HepG2 (cell line): Measurements from ENCODE around the gene ID3. TPM values are rescaled to one million over a fixed set of nuclear protein-coding genes. Genes with fewer than 3 reads are reported as not detected.

Source experiments
- ATAC-seq: fragments of 200-7000 bp; cut with Tn5 transposase; 3 replicates; pipeline ENCODE4 v1.9.1; 2020; ENCODE audit warnings: mild to moderate bottlenecking, moderate library complexity
- BruUV-seq: library from RNA; stranded (reverse); fragments of 400-500 nt; replicated peaks from 2 replicates; lab custom pipeline; 2021; lab: Mats Ljungman, UMichigan
- CTCF ChIA-PET: fragments of 300-600 bp; formaldehyde crosslinking; extraction: SDS; loops from one replicate; lab custom pipeline; 2021; ENCODE audit warnings: low total read pairs, inconsistent platforms, low intra/inter-chr PET ratio; lab: Yijun Ruan, JAX
- POLR2A ChIA-PET: fragments of 350-600 bp; sonication (Branson Sonifier 250); formaldehyde crosslinking; loops from one replicate; lab custom pipeline; 2020; ENCODE audit warnings: antibody characterized with exemption, inconsistent platforms; lab: Yijun Ruan, JAX
- DNase-seq: peaks from one replicate; pipeline ENCODE4 v3.0.0-alpha.2; 2015; ENCODE audit warnings: low spot score
- FAIRE-seq: peaks from 3 replicates; lab custom pipeline; 2011; peaks lifted over from hg19 to GRCh38; lab: Jason Lieb, UNC
- H2AFZ ChIP-seq: one replicate; pipeline ENCODE4 v1.6.1; 2011; ENCODE audit warnings: low read length, inconsistent platforms
- H3K27ac ChIP-seq: fragments of 300-600 bp; 3 replicates; pipeline ENCODE4 v1.8.0; 2011; ENCODE audit warnings: mixed run types, mild to moderate bottlenecking, mixed read lengths, low read length, inconsistent platforms; ENCODE audit not compliant: insufficient read depth; ENCODE audit errors: extremely low read length
- H3K27me3 ChIP-seq, 2 experiments: fragments of 200-600 bp in 1 of 2; 2 replicates in 1 of 2; 3 replicates in 1 of 2; pipeline versions ENCODE4 v1.6.0 to v1.8.0; 2011; ENCODE audit warnings: low read length in 2 of 2, mild to moderate bottlenecking in 2 of 2, moderate library complexity in 2 of 2, inconsistent platforms in 1 of 2; ENCODE audit not compliant: insufficient read depth in 2 of 2, control insufficient read depth in 1 of 2
- H3K36me3 ChIP-seq, 2 experiments: fragments of 200-600 bp in 1 of 2; replicated peaks in 1 of 2; 2 replicates in 1 of 2; 3 replicates in 1 of 2; pipeline versions ENCODE4 v1.5.1 to v1.8.0; 2011; ENCODE audit warnings: low read length in 2 of 2, inconsistent platforms in 1 of 2; ENCODE audit not compliant: insufficient read depth in 2 of 2, control insufficient read depth in 1 of 2
- H3K4me1 ChIP-seq: 2 replicates; pipeline ENCODE4 v1.5.1; 2012; ENCODE audit warnings: low read length, inconsistent platforms; ENCODE audit not compliant: insufficient read depth
- H3K4me2 ChIP-seq: 2 replicates; pipeline ENCODE4 v1.6.0; 2011; ENCODE audit warnings: low read depth, low read length, inconsistent platforms
- H3K4me3 ChIP-seq, 3 experiments: fragments of 200-600 bp in 1 of 3; sonication (generic), shearing (Covaris generic) in 1 of 3; replicated peaks in 1 of 3; 2 replicates each; pipeline ENCODE4 v1.5.1; 2011 to 2016; ENCODE audit warnings: low read length in 3 of 3, inconsistent platforms in 2 of 3, low read depth in 2 of 3, mild to moderate bottlenecking in 2 of 3, control low read depth in 1 of 3, mixed read lengths in 1 of 3; ENCODE audit not compliant: insufficient read depth in 1 of 3
- H3K79me2 ChIP-seq: one replicate; pipeline ENCODE4 v1.6.1; 2011; ENCODE audit warnings: low read length, inconsistent platforms; ENCODE audit not compliant: insufficient read depth
- H3K9ac ChIP-seq: 2 replicates; pipeline ENCODE4 v1.6.0; 2011; ENCODE audit warnings: mild to moderate bottlenecking, low read depth, low read length, inconsistent platforms; ENCODE audit not compliant: insufficient read depth
- H3K9me3 ChIP-seq: 2 replicates; pipeline ENCODE4 v1.5.1; 2012; ENCODE audit warnings: mild to moderate bottlenecking, low read length
- H4K20me1 ChIP-seq: 2 replicates; pipeline ENCODE4 v1.6.0; 2011; ENCODE audit warnings: inconsistent platforms, mild to moderate bottlenecking, low read length, moderate library complexity; ENCODE audit not compliant: insufficient read depth
- EED ChIP-seq: sonication (generic); formaldehyde crosslinking; IDR thresholded peaks from 2 replicates; pipeline ENCODE4 v1.5.0; 2020; ENCODE audit warnings: mild to moderate bottlenecking, missing genetic modification reagents
- FOSL2 ChIP-seq: sonication (generic); formaldehyde crosslinking; IDR thresholded peaks from 2 replicates; pipeline ENCODE4 v1.4.0; 2020; ENCODE audit warnings: missing genetic modification reagents
- KDM1A ChIP-seq: IDR thresholded peaks from 2 replicates; pipeline ENCODE4 v1.6.1; 2016; ENCODE audit warnings: missing compliant biosample characterization
- KMT2B ChIP-seq: IDR thresholded peaks from 2 replicates; pipeline ENCODE4 v1.6.1; 2016; ENCODE audit warnings: missing genetic modification reagents, missing compliant biosample characterization
- NKX3-1 ChIP-seq: sonication (generic); formaldehyde crosslinking; IDR thresholded peaks from 2 replicates; pipeline ENCODE4 v1.5.0; 2020; ENCODE audit warnings: missing genetic modification reagents
- RBM39 ChIP-seq: fragments of 200-400 bp; formaldehyde crosslinking; IDR thresholded peaks from one replicate; pipeline ENCODE4 v1.6.1; 2018; ENCODE audit warnings: antibody characterized with exemption, mild to moderate bottlenecking, low read depth, low read length; ENCODE audit not compliant: poor library complexity, severe bottlenecking
- SIX4 ChIP-seq: sonication (generic); formaldehyde crosslinking; IDR thresholded peaks from 2 replicates; pipeline ENCODE4 v1.4.0; 2020; ENCODE audit warnings: missing genetic modification reagents
- SOX5 ChIP-seq: IDR thresholded peaks from 2 replicates; pipeline ENCODE4 v1.6.1; 2016; ENCODE audit warnings: borderline replicate concordance
- ZNF740 ChIP-seq: sonication (generic); formaldehyde crosslinking; IDR thresholded peaks from 2 replicates; pipeline ENCODE4 v1.4.0; 2020; ENCODE audit warnings: missing genetic modification reagents
- ZNF768 ChIP-seq: sonication (generic); formaldehyde crosslinking; IDR thresholded peaks from 2 replicates; pipeline ENCODE4 v1.4.0; 2020; ENCODE audit warnings: missing genetic modification reagents
- ZSCAN29 ChIP-seq: sonication (generic); formaldehyde crosslinking; conservative IDR thresholded peaks from 2 replicates; pipeline ENCODE4 v1.4.0; 2020; ENCODE audit warnings: mild to moderate bottlenecking, missing genetic modification reagents
- ZZZ3 ChIP-seq: sonication (generic); formaldehyde crosslinking; IDR thresholded peaks from 2 replicates; pipeline ENCODE4 v1.4.0; 2020; ENCODE audit warnings: missing genetic modification reagents, mild to moderate bottlenecking, borderline replicate concordance
- WGBS: methylation state at CpG from one replicate; pipeline ENCODE4 v1.1.6; 2017; ENCODE audit warnings: low lambda C conversion rate; 5-methylcytosine and 5-hydroxymethylcytosine counted together
- in situ Hi-C: cut with HindIII; loops from 2 replicates; pipeline ENCODE4 v1.10.0; 2017; ENCODE audit warnings: low pct_unique_long_range_greater_than_20kb; ENCODE audit not compliant: extremely low pct_ligation_motif_present
- intact Hi-C: fragments of 100-400 bp; cut with micrococcal nuclease; formaldehyde crosslinking; loops from one replicate; pipeline ENCODE4 v1.10.0; 2022; ENCODE audit not compliant: unreplicated experiment
- polyA plus RNA-seq, 8 experiments: library from polyadenylated mRNA; depleted of rRNA in 3 of 8; stranded (reverse) in 7 of 8; unstranded in 1 of 8; fragments of >200 nt; fragmentation: Illumina TruSeq in 4 of 8; extraction: Trizol in 4 of 8; gene quantifications; 2 replicates each; pipeline versions ENCODE4 v1.2.1 to v1.2.3, GENCODE V29; 2011 to 2016; ENCODE audit warnings: low read depth in 4 of 8, missing spikeins in 1 of 8, mixed read lengths in 1 of 8; ENCODE audit not compliant: insufficient read depth in 1 of 8
- total RNA-seq, 5 experiments: library from RNA; depleted of rRNA; stranded (reverse); fragments of >200 nt; fragmentation: Illumina TruSeq; extraction: Trizol; gene quantifications; 2 replicates each; pipeline ENCODE4 v1.2.3, GENCODE V29; 2016; ENCODE audit warnings: low read depth in 1 of 5
- TF ChIP-seq, protein P1 (sequence below): sonication (generic); formaldehyde crosslinking; IDR thresholded peaks from 2 replicates; pipeline ENCODE4 v1.4.0; 2020; ENCODE audit warnings: missing genetic modification reagents, borderline replicate concordance
- TF ChIP-seq, protein P2 (sequence below): sonication (generic); formaldehyde crosslinking; IDR thresholded peaks from 2 replicates; pipeline ENCODE4 v1.8.0; 2022; ENCODE audit warnings: mild to moderate bottlenecking, missing genetic modification reagents

ID3 gene
- total and polyA plus RNA-seq, 2 of the 13 experiments (the other 11 are each of a cell fraction or from before 2014, with no cell fraction given): 64.8 to 115 TPM

DNA sequence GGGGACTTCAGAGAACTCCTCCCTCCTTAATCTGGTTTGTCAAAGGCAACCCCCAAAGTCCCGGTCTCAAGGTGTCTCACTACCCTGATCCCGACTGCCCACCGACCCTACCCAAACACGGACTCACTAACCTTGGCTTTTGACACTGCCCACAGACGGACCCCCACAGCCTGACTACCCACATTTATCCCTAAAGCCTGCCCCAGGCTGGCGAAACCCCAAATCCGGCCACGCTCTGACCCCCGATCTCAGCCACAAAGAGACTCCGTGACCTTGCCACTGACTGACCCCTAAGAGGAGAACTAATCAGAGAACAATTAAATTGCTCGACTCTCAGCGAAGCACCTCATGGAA, 5.2 kb downstream of the ID3 start (continued):
- TF ChIP-seq, protein P1, sequence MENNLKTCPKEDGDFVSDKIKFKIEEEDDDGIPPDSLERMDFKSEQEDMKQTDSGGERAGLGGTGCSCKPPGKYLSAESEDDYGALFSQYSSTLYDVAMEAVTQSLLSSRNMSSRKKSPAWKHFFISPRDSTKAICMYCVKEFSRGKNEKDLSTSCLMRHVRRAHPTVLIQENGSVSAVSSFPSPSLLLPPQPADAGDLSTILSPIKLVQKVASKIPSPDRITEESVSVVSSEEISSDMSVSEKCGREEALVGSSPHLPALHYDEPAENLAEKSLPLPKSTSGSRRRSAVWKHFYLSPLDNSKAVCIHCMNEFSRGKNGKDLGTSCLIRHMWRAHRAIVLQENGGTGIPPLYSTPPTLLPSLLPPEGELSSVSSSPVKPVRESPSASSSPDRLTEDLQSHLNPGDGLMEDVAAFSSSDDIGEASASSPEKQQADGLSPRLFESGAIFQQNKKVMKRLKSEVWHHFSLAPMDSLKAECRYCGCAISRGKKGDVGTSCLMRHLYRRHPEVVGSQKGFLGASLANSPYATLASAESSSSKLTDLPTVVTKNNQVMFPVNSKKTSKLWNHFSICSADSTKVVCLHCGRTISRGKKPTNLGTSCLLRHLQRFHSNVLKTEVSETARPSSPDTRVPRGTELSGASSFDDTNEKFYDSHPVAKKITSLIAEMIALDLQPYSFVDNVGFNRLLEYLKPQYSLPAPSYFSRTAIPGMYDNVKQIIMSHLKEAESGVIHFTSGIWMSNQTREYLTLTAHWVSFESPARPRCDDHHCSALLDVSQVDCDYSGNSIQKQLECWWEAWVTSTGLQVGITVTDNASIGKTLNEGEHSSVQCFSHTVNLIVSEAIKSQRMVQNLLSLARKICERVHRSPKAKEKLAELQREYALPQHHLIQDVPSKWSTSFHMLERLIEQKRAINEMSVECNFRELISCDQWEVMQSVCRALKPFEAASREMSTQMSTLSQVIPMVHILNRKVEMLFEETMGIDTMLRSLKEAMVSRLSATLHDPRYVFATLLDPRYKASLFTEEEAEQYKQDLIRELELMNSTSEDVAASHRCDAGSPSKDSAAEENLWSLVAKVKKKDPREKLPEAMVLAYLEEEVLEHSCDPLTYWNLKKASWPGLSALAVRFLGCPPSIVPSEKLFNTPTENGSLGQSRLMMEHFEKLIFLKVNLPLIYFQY (CRISPR knock-in tag): 0 out of 2 replicates have a peak, but pooled peaks have one; percentile 0
- TF ChIP-seq ZSCAN29: no peak; the same call in 1 of the 2 replicates

DNA sequence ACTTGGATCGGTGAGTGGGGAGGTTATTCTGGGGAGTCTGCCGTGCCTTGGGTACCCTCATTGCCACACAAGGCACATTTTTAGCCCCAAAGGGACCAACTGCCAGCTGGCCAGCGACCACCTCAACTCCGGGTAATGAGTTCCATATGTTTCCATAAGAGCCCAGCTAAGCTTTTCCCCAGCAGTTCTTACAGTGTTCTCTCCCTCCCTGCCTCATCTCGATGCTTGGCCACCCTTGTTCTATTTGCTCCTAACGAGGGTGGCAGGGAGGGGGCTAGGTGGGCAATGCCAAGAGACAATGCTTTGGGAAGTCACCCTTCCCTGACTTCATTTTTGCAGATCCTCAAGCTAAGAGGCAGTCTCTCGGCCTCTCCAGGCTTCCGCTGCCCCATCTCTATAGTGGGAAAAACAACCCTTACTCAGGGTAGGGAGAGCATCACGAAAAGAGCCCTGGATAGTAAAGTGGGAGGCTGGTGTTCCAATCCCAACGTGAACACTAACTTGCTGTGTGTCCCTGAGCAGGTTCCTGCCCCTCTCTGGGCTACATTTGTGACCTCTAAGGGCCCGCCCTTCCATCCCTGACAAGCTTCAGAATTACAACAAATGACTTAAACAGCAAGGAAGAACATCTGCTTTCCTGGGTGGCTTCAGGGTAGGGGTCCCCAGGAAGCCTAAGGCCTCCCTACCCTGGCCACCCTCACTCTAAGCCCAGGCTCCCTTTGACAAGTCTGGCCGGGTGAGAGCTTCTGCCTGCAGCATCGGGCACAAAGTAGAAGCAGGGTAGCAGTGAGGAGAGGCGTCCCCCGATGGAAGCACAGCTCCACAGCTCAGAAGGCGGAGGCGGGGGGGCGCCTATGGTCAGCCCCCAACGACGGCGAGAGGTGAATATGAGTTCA, 5.8 kb downstream of the ID3 start:
- Histone ChIP-seq H3K4me3 (peak overlapping the region in 2 of 3 experiments; percentile 55 to 72; a peak in 4 of 6 replicates), H3K79me2 (peaks cover 17% of the 10 kb centered on the region), H3K4me1 (peaks cover 69% of the 10 kb centered on the region), H2AFZ (no peak overlapping the region), H3K9ac (peak overlapping the region; percentile 91), H3K4me2 (peak overlapping the region; percentile 92), H3K9me3 (no peaks in the 10 kb centered on the region), H3K27ac (peak overlapping the region; percentile 98), H4K20me1 (0 out of 2 replicates have a peak, but pooled peaks cover 1% of the 10 kb centered on the region), H3K36me3 (no peaks in the 10 kb centered on the region), H3K27me3 (no peaks in the 10 kb centered on the region; a peak in 1 of 5 replicates)
- no TSS peak for BruUV-seq
- ChIA-PET CTCF (interaction anchor here (1.1 kb wide), 1 partner anchor 8 kb away, joined by 3 read pairs; no protein-coding TSS in a partner anchor), POLR2A (interaction anchor here (0.6 to 3.4 kb wide), 6 partner anchors 23 to 138 kb away, joined by 3 to 12 read pairs (median 8); partner anchors contain the start of gene RPL11)
- 91% methylated on average over 21 of the region's 21 CpGs for WGBS
- no peak for FAIRE-seq
- in situ Hi-C loops (no loop called here), intact Hi-C loops (loop anchor here (10.0 kb wide), 1 partner anchor 191 kb away; the partner anchor contains the start of gene ELOA)
- no peak for DNase-seq
- no peak for ATAC-seq
- TF ChIP-seq SIX4 (CRISPR knock-in tag) (no peak), FOSL2 (CRISPR knock-in tag) (no peak), SOX5 (CRISPR knock-in tag) (no peak), KMT2B (CRISPR knock-in tag) (no peak), RBM39 (no peak), EED (CRISPR knock-in tag) (no peak), ZNF768 (CRISPR knock-in tag) (peak; percentile 99), NKX3-1 (CRISPR knock-in tag) (no peak), ZNF740 (peak; percentile 72; the same call in 1 of the 2 replicates), KDM1A (no peak; the same call in 1 of the 2 replicates), ZZZ3 (CRISPR knock-in tag) (peak; percentile 11; the same call in 1 of the 2 replicates)
- TF ChIP-seq, protein P2, sequence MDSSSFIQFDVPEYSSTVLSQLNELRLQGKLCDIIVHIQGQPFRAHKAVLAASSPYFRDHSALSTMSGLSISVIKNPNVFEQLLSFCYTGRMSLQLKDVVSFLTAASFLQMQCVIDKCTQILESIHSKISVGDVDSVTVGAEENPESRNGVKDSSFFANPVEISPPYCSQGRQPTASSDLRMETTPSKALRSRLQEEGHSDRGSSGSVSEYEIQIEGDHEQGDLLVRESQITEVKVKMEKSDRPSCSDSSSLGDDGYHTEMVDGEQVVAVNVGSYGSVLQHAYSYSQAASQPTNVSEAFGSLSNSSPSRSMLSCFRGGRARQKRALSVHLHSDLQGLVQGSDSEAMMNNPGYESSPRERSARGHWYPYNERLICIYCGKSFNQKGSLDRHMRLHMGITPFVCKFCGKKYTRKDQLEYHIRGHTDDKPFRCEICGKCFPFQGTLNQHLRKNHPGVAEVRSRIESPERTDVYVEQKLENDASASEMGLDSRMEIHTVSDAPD (CRISPR knock-in tag): no peak
